ENCODE data around the gene ABCG2. TPM values are rescaled to one million over a fixed set of nuclear protein-coding genes. Genes with fewer than 3 reads are reported as not detected.

ABCG2 gene
- total RNA-seq, 1 donor from 2014 or later, result 0.40 TPM

DNA sequence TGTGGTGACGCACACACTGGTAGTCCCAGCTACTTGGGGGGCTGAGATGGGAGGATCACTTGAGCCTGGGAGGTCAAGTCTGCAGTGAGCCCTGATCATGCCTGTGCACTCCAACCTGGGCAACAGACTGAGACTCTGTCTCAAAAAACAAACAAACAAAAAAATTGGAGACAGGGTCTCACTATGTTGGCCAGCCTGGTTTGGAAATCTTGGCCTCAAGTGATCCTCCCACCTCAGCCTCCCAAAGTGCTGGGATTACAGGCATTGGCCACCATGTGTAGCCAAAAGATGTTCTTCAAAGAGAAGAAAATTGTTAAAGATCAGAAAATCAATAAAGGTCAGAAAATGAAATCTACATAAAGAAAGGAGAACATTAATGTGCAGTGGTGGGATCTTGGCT lies 41.7 kb upstream of the ABCG2 start:
- Mint-ChIP-seq H3K9me3 (ENCODE audit: low read depth) (no peaks in the 10 kb centered on the region), H3K4me3 (ENCODE audit: unreplicated experiment) (no peak overlapping the region), H3K4me1 (ENCODE audit: low read depth) (no peaks in the 10 kb centered on the region)

DNA sequence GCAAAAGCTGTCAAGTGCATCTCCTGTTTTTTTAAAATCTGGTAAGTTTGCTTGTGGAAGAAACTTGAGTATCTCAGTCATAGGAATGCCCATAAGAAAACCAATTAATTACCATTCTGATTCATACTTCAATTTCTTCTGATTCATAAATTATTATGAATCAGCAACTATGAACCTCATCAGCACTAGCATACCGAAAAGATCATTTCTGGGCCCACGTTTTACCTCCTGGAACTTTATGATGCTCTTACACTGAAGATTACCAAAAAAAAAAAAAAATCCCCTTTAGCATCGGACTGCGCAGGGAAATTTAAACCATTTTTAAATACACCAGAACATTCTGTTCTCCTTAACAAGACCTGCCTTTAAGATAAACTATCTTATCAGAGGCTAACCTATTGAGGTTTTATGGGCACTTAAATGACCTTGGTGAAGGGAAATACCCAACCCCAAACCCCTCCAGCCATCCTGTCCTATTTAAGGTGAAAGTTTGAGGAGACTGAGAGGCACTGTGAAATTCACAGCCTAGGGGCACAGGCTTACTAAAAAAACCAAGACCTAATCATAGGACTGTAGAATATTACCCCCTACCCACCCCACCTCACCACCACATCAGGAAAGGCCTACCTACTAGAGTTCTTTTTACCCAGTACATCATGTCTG lies 38.2 kb upstream of the ABCG2 start:
- H3K4me1 Mint-ChIP-seq (ENCODE audit: low read depth), result no peaks in the 10 kb centered on the region
- H3K9me3 Mint-ChIP-seq (ENCODE audit: low read depth), result no peaks in the 10 kb centered on the region
- H3K27ac Mint-ChIP-seq (ENCODE audit: unreplicated experiment), result no peak overlapping the region
- H3K27me3 Mint-ChIP-seq (ENCODE audit: low read depth), result no peaks in the 10 kb centered on the region
- TF ChIP-seq, protein P1, sequence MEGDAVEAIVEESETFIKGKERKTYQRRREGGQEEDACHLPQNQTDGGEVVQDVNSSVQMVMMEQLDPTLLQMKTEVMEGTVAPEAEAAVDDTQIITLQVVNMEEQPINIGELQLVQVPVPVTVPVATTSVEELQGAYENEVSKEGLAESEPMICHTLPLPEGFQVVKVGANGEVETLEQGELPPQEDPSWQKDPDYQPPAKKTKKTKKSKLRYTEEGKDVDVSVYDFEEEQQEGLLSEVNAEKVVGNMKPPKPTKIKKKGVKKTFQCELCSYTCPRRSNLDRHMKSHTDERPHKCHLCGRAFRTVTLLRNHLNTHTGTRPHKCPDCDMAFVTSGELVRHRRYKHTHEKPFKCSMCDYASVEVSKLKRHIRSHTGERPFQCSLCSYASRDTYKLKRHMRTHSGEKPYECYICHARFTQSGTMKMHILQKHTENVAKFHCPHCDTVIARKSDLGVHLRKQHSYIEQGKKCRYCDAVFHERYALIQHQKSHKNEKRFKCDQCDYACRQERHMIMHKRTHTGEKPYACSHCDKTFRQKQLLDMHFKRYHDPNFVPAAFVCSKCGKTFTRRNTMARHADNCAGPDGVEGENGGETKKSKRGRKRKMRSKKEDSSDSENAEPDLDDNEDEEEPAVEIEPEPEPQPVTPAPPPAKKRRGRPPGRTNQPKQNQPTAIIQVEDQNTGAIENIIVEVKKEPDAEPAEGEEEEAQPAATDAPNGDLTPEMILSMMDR (IDR thresholded peaks at IDR 0.05), result no peak
- no peak for DNase-seq (ENCODE audit: low spot score)
- H3K36me3 Mint-ChIP-seq (ENCODE audit: low read depth), result no peaks in the 10 kb centered on the region
- H3K4me3 Mint-ChIP-seq (ENCODE audit: unreplicated experiment), result no peak overlapping the region

More for the DNA sequence above, 41.7 kb upstream of the ABCG2 start:
- DNase-seq (ENCODE audit: low spot score), result no peak
- Mint-ChIP-seq H3K27me3 (ENCODE audit: low read depth) (no peaks in the 10 kb centered on the region), H3K27ac (ENCODE audit: unreplicated experiment) (no peak overlapping the region), H3K36me3 (ENCODE audit: low read depth) (no peaks in the 10 kb centered on the region)
- TF ChIP-seq, protein P1 (IDR thresholded peaks at IDR 0.05), result no peak

DNA sequence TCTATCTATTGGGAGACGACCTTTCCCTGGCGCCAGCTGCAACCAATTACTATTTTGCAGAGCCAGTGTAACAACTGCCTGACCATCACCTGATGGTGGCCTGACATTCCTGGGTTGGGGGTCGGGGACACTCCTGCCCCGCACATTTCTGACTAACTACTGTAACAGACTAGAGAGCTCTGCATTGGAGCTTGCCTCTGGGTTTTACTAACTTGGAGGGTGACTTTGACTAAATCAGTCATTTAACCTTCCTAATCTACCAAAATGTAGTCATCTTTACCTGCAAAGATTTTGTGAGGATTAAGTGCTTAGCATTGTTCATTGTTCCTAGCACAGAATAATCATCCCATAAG lies 37.5 kb upstream of the ABCG2 start:
- DNase-seq (ENCODE audit: low spot score), result no peak
- Mint-ChIP-seq H3K4me1 (ENCODE audit: low read depth) (no peaks in the 10 kb centered on the region), H3K9me3 (ENCODE audit: low read depth) (no peaks in the 10 kb centered on the region), H3K4me3 (ENCODE audit: unreplicated experiment) (no peak overlapping the region), H3K36me3 (ENCODE audit: low read depth) (no peaks in the 10 kb centered on the region), H3K27me3 (ENCODE audit: low read depth) (no peaks in the 10 kb centered on the region), H3K27ac (ENCODE audit: unreplicated experiment) (no peak overlapping the region)
- TF ChIP-seq, protein P1 (IDR thresholded peaks at IDR 0.05), result no peak

DNA sequence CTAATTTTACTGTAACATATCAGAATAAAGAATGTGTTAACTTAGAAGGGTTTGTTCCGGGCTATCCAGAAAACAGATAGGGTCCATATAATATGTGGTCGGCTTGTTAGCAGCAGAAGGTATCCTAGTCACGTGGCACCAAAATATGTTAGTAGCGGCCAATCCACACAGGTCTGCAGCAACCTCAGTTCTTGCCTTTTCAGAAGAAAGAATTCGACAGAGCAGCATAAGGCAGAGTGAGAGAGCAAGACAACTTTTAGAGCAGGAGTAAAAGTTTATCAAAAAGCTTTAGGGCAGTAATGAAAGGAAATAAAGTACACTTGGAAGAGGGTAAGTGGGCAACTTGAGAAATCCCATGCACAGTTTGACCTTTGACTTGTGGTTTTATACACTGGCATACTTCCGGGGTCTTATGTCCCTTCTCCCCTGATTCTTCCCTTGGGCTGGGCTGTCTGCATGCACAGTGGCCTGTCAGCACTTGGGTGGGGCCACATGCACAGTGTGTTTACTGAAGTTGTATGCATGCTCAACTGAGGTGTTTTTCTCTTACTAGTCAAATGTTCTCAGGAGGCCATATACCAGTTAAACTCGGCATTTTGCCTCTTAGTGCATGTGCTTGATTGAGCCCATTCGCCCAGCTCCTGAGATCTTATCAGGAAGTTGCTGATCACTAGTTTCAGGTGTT lies 37.0 kb upstream of the ABCG2 start:
- TF ChIP-seq, protein P1 (IDR thresholded peaks at IDR 0.05), result no peak
- Mint-ChIP-seq H3K9me3 (ENCODE audit: low read depth) (no peaks in the 10 kb centered on the region), H3K27me3 (ENCODE audit: low read depth) (no peaks in the 10 kb centered on the region), H3K27ac (ENCODE audit: unreplicated experiment) (no peak overlapping the region), H3K36me3 (ENCODE audit: low read depth) (no peaks in the 10 kb centered on the region), H3K4me1 (ENCODE audit: low read depth) (no peaks in the 10 kb centered on the region), H3K4me3 (ENCODE audit: unreplicated experiment) (no peak overlapping the region)
- DNase-seq (ENCODE audit: low spot score), result no peak

DNA sequence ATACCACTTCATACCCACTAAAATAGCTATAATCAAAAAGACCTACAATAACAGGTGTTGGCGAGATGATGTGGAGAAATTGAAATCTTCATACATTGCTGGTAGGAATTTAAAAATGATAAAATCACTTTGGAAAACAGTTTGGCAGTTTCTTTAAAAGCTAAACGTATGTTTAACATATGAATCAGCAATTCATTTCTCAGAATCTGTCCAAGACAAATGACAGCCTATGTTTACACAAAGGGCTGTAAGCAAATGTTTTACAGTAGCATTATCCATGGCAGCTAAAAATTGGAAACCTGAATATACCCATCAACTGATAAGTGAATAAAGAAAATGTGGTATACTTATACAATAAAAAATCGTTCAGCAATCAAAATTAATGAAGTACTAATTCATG lies 33.0 kb upstream of the ABCG2 start:
- no peaks in the 10 kb centered on the region for H3K4me1 Mint-ChIP-seq (ENCODE audit: low read depth)
- no peaks in the 10 kb centered on the region for H3K27me3 Mint-ChIP-seq (ENCODE audit: low read depth)
- no peak for DNase-seq (ENCODE audit: low spot score)
- TF ChIP-seq, protein P1 (IDR thresholded peaks at IDR 0.05), result no peak
- H3K9me3 Mint-ChIP-seq (ENCODE audit: low read depth), result no peaks in the 10 kb centered on the region
- H3K36me3 Mint-ChIP-seq (ENCODE audit: low read depth), result no peaks in the 10 kb centered on the region
- H3K4me3 Mint-ChIP-seq (ENCODE audit: unreplicated experiment), result no peak overlapping the region
- H3K27ac Mint-ChIP-seq (ENCODE audit: unreplicated experiment), result no peak overlapping the region
